ENCODE results near the gene FBXW12.

DNA sequence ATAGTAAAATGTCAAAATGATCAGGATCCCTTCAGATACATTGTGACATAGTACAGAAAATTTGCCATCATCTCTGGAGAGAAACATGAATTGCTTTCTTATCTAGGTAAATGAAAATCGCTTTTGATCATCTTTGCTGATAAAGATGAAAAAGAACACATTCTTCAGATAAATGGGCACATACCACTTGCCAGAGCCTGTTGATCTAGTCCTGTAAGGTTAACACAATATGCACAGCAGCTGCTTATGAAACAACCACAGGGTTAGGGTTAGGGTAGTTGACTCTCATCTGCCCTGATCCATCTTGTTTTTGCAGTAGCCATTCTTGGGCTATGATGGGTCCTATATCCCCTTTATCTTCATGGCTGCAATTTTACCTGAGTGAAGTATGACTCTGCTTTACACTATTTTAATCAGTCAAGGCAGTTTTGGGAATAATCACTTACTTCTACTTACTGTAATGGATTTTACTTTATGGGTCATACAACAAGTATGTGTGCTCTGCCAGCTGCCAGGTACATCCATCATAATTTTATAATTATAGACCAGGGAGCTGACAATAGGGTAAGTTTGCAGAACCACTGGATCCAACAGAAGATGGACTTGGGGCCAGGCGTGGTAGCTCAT is 26.0 kb upstream of the FBXW12 start:
- TF ChIP-seq ZNF274 (IDR thresholded peaks at IDR 0.05; ENCODE audit: low read depth, low read length) = no peak
- no peak for TF ChIP-seq YY1 (IDR thresholded peaks at IDR 0.05; ENCODE audit: insufficient read depth, insufficient read length)
- TF ChIP-seq SUZ12 (IDR thresholded peaks at IDR 0.05; ENCODE audit: extremely low read depth, insufficient read depth, insufficient read length) = no peak
